CD4-positive, alpha-beta T cell treated with Interleukin-6 at 100 ng/mL for 8 hours (primary cell): ENCODE data around the gene BTLA.
"Not testable (repeated sequence)": the region's sequence is repeated elsewhere in the genome, so short reads cannot be mapped to it uniquely, and the experiment has no call there.

Experiments
- DNase-seq: peaks from one replicate; pipeline ENCODE4 v3.0.0-alpha.2; 2020; ENCODE audit warnings: mixed read lengths, low spot score

The BTLA gene

GRCh38 chr3:112498914-112499711 lies at the start of gene BTLA:
TSS of gene BTLA (minus strand) at chr3:112499472. CDS start at chr3:112499358, 114 bp downstream.
- DNase-seq: peak; percentile 56

GRCh38 chr3:112546216-112546759 lies 47.0 kb upstream of the BTLA start:
- no peak for DNase-seq

- DNase-seq: no peak
Observed at GRCh38 chr3:112539825-112540650, 40.8 kb upstream of the BTLA start.

GRCh38 chr3:112531358-112531781 lies 32.1 kb upstream of the BTLA start:
- DNase-seq: peak; percentile 16

GRCh38 chr3:112530573-112530972 lies 31.3 kb upstream of the BTLA start:
- DNase-seq: no peak

- DNase-seq: not testable (repeated sequence)
Observed at GRCh38 chr3:112524127-112524526, 24.9 kb upstream of the BTLA start.

- DNase-seq: peak; percentile 59
Observed at GRCh38 chr3:112519424-112520001, 20.2 kb upstream of the BTLA start.

- DNase-seq: not testable (repeated sequence)
Observed at GRCh38 chr3:112518970-112519369, 19.7 kb upstream of the BTLA start.

GRCh38 chr3:112514527-112515128 lies 15.4 kb upstream of the BTLA start:
- DNase-seq: no peak

- no peak for DNase-seq
Observed at GRCh38 chr3:112512320-112512719, 13.0 kb upstream of the BTLA start.

GRCh38 chr3:112508860-112509259 lies 9.6 kb upstream of the BTLA start:
- DNase-seq: no peak

GRCh38 chr3:112508261-112508660 lies 9.0 kb upstream of the BTLA start:
- DNase-seq: no peak

GRCh38 chr3:112505907-112506306 lies 6.6 kb upstream of the BTLA start:
- no peak for DNase-seq

GRCh38 chr3:112504123-112504522 lies 4.9 kb upstream of the BTLA start:
- no peak for DNase-seq

GRCh38 chr3:112503304-112503972 lies 4.2 kb upstream of the BTLA start:
- no peak for DNase-seq

GRCh38 chr3:112500621-112501020 lies 1.3 kb upstream of the BTLA start:
- DNase-seq: no peak

- DNase-seq: no peak
Observed at GRCh38 chr3:112497897-112498548, 1.2 kb downstream of the BTLA start.

GRCh38 chr3:112496366-112497067 lies 2.8 kb downstream of the BTLA start:
- DNase-seq: no peak

GRCh38 chr3:112494448-112494767 lies 4.9 kb downstream of the BTLA start:
- not testable (repeated sequence) for DNase-seq

- no peak for DNase-seq
Observed at GRCh38 chr3:112492124-112492523, 7.1 kb downstream of the BTLA start.
